GM11168 (cell line): ENCODE results near the gene RAB5A.
"Not testable (repeated sequence)": the region's sequence is repeated elsewhere in the genome, so short reads cannot be mapped to it uniquely, and the experiment has no call there.

Experiments used
- in situ Hi-C: fragments of 300-500 bp; cut with MboI; formaldehyde crosslinking; loops from one replicate; pipeline ENCODE4 v1.12.0; 2022; ENCODE audit warnings: low sequenced_read_pairs; ENCODE audit not compliant: unreplicated experiment

RAB5A gene

DNA sequence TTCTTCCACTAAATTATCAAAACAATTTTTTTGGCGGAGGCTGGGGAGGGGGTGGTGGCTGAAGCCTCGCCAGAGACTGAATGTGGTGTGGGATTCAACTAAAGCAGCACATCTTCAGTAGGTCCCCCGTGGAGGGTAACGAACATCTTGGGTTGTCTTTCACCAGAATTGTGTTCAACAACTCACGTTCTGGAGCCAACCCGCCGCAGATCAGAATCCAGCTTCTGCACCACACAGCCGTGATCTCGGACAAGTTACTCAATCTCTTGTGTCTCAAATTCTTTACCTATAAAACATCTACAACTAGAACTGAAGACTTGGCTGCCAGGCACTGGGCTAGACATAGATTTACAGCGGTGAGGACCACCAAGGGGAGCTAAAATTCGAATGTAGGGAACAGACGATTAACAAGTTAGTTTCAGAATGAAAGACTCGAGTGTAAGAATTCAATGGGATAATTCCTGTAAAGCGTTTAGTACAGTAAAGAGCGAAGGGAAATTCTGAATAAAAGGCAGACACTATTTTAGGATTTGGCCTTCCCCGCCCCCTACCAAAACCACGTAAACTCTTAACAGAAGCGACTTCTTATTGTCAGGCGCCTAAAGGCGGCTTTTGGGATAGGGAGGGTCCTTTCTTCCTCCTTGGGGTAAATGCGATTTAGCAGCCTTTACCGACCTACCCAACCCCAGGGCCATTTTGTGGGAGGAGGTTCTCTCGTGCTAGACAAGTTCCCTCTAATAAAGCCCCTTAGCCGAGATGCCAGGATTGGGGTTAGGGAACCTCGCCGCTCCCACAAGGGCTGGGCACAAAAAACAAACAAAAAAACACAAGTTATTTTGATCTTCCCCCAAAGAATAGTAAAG is 697 bp upstream of the RAB5A start:
- in situ Hi-C loops = no loop called here

DNA sequence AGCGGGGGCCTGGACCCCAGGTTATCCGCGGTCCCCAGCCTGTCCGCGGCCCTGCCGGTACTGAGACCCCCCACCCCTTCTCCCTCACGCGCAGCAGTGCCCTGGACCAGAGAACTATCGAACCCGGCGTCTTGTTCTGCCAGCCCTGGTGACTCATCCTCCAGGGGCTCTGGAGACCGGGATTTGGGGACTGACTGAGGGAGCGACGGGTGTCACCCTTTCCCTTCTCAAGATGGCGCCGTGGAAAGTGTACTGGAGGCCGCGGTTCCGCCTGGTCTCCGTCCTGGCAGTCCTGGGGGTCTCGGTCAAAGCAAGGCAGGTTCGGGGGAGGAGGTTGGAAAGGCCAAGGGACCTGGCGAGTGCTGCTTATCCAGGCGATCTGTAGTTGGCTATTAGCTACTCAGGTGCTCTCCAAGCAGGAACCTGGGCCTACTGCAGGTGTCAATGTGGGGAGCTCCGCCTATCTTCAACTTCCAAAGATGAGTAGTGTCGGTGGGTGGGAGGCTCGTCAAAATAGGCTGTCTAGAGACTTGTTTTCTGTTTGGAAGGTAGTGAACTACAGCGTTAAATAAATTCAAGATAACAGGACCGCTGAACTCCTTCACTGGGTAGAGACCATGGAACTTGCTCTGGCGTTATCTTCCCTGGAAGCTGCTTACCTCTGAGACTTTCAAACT is 790 bp downstream of the RAB5A start:
- in situ Hi-C loops = no loop called here

DNA sequence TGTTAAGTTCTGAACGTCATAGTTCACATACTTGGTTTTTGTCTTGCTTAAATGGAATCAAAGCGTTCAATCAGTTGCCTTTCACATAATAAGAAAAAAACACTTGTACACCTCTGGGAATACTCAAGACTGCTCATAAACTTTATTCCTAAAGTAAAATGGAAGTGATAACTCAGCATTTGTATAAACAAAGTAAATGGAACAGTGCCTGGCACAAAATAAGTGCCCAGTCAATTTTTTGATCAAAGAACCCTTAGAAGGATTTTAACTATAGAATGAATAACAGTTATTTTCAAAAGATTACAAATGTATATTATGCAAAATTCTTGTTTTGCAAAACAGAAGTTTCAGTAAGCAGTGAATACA is 1.3 kb downstream of the RAB5A start:
- in situ Hi-C loops = no loop called here

DNA sequence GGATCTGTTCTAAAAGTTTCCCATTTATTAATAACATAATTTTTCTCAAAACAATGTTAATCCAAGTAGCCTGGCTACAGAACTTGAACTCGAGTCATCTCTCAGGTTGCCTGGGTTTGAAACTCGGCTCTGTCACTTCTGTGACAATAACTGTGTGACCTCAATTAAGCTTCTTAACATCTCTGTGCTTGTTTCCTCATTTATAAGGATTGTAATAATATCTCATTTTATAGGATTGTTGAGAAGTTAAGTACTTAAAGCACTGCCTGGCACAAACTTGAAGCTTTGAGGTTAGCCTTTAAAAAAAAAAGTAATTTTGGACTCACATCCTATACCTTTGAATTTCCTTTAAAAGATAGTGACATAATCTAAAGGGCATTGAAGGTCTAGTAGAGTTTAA is 3.4 kb downstream of the RAB5A start:
- in situ Hi-C loops = no loop called here

DNA sequence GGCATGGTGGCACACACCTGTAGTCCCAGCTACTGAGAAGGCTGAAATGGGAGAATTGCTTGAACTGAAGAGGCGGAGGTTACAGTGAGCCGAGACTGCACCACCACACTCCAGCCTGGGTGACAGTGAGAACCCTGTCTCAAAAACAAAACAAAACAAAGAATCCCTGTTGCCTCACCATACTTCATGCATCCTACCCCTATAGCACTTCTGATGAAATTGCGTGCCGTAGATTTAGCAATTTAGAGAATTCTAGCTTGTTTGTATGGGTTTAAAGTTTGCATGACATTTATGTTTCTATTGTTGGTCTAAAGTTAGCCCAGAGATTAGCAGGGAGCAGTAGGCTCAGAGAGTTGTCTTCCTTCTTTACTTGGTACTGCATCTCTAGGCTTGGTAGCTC is 7.8 kb downstream of the RAB5A start:
- in situ Hi-C loops = no loop called here

DNA sequence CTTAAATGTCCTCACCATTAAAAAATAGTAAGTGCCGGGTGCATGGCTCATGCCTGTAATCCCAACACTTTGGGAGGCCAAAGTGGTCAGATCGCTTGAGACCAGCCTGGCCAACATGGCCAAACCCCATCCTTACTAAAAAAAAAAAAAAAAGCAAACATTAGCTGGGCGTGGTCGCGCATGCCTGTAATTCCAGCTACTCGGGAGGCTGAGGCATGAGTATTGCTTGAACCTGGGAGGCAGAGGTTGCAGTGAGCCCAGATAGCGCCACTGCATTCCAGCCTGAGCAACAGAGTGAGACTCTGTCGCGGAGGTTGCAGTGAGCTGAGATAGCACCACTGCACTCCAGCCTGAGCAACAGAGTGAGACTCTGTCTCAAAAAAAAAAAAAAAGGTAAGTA is 10.5 kb downstream of the RAB5A start:
- in situ Hi-C loops = not testable (repeated sequence)

DNA sequence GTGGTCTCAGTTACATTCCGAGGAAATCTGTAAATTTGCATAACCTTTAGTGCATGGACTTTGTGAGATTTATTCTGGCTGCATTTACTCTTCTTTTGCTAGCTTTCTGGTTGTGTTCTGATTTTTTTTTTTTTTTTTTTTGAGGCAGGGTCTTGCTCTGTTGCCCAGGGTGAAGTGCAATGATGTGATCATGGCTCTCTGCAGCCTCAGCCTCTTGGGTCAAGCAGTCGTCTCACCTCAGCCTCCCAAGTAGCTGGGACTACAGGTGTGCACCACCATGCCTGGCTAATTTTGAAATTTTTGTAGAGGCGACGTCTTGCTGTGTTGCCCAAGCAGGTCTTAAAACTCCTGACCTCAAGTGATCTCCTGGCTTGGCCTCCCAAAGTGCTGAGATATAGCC is 12.6 kb downstream of the RAB5A start:
- in situ Hi-C loops = no loop called here

DNA sequence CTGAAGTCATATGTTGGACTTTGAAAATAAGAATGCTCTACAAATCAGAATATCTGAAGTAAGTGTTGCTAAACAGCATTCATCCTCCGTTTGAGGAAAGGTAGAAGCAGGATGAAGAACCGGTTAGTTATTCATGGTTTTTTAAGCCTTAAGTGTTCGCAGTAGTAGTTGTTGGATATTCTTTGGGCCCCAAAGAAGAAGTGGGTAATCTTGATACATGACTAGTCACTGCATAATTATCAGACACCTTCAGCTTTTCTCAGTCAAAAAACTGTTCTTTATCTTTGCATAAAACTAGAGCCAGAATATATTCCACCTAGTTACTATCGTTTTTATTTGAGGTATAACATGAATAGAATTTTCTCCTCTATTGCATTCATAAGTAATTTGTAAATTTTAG is 13.8 kb downstream of the RAB5A start:
- in situ Hi-C loops = no loop called here

DNA sequence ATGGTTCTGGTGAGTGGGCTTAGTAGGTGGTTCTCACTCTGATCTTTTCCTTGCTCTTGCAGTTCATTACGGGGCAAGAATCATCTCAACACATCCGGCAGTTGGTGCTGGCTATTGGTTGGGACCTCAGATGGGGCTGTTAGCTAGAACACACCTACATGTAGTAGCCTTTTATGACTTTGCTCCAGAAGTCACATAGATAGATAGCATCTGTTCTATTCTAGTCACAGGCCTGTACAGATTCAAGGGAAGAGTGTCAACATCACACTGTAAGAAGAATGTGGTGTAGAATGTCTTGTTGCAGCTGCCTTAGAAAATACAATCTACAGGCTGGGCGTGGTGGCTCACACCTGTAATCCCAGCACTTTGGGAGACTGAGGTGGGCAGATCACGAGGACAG is 15.1 kb downstream of the RAB5A start:
- in situ Hi-C loops = no loop called here

DNA sequence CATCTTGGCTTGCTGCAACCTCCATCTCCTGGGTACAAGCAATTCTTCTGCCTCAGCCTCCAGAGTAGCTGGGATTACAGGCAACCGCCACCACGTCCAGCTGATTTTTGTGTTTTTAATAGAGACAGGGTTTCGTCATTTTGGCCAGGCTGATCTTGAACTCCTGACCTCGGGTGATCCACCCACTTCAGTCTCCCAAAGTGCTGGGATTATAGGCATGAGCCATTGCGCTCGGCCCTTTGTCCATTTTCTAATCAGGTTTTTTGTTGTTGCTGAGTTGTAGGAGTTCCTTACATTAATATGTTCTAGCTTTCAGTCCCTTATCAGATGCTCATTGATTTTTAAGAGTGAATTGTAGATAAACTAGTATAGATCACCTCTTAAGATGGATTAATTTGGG is 20.3 kb downstream of the RAB5A start:
- in situ Hi-C loops = no loop called here

DNA sequence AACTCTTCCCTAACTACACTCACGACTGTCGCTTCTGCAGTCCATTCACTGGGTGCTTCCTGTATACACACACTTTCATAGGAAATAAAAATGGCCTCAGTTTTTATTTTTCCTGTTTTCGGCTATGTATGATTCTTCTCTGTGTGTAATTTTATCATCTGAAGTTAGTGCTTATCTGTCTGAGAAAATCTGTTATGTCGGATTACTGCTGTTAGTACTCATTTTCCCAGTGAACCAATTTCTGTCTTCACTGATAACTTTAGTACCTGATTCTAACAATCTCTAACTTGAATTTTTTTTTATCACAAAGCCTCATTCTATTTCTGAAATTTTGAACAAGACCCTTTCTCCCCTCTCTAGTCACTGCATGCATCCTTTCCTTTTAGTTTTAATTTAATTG is 20.9 kb downstream of the RAB5A start:
- in situ Hi-C loops = no loop called here

DNA sequence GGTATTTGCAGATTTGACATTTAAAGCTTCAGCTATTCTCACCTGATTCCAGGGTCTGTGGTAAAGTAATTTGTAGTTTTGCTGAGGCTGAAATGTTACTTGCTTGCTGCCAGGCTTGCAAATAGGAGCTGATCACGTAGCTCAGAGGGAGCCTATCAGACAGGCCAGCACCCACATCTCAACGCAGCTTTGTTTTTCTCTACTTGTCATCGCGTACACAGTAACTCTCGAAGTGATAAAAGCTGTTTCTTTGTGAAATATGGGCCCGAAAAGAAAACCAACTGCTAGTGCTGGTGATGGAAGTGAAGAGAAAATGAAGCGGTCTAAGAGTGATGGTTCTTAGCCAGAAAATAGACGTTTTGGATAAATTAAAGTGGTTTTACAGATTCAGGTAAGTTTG is 23.4 kb downstream of the RAB5A start:
- in situ Hi-C loops = no loop called here

DNA sequence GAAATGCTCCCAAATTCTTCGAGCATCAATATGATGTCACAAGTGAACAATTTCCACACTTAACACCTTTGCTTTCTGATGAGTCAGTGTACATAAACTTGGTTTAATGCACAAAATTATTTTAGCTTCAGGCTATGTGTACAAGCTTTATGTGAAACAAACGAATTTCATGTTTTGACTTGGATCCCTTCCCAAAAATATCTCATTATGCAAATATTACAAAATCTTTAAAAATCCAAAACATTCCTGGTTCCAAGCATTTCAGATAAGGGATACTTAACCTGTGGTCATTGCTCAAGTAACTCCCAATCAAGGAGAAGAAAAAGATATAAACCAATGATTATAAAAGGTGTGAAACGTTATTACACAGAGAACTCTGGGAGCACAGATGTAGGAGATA is 25.2 kb downstream of the RAB5A start:
- in situ Hi-C loops = no loop called here

DNA sequence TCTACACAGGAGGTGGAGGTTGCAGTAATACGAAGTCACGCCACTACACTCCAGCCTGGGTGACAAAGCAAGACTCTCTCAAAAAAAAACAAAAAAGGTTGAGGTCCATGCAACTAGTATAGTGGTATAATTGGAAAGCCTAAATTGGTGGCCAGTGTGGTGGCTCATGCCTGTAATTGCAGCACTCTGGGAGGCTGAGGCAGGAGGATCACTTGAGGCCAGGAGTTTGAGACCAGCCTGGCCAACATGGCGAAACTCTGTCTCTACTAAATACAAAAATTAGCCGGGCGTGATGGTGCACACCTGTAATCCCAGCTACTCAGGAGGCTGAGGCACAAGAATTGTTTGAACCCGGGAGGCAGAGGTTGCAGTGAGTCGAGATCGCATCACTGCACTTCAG is 42.0 kb downstream of the RAB5A start:
- in situ Hi-C loops = not testable (repeated sequence)

DNA sequence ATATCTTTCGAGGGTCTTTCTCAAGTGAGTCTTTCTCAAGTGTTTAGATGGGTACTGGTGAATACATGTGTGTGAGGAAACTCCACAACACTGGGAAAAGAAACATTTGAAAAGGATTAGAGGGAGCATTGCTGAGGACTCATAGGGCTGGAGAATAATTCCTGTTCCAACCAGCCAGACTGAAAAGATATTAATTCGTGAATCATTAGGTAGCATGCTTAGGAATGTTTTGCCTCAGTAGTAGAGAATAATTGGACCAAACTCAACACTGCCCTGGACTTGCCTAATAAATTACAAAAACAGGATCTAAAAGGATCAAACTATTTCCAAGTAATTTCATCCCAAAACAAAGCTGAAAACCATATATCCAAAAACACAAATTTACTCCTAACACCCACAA is 47.9 kb downstream of the RAB5A start:
- in situ Hi-C loops = no loop called here

DNA sequence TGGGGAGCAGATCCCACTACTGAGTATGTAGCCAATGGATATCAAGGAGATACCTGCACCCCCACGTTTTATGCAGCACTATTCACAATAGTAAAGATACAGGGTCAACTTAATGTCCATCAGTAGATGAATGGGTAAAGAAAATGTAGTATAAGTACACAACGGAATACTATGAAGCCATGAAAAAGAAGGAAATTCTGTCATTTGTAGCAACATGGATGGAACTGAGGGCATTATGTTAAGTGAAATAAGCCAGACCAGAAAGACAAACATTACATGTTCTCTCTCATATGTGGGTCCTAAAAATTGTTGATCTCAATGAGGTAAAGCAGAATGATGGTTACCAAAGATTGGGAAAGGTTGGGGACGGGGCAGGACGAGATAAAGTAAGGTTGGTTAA is 50.6 kb downstream of the RAB5A start:
- in situ Hi-C loops = no loop called here

DNA sequence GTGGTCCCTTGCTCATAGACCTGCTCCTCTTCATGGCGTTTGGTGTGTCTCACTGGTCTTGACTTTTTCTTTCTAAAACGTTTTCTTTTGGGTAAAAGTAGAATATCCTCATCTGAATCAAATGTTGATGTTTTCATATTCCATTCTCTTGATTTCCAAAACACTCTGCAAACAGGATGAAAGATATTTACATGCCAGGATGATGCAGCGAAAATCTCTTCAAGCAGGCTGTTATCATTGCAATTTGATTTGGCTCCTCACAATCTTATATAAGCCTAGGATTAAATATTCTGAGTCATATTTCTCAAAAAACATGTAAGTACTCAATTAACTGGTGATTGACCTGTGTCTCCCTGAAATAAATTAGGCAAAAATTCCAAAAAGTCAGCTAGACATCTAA is 55.0 kb downstream of the RAB5A start:
- in situ Hi-C loops = no loop called here

DNA sequence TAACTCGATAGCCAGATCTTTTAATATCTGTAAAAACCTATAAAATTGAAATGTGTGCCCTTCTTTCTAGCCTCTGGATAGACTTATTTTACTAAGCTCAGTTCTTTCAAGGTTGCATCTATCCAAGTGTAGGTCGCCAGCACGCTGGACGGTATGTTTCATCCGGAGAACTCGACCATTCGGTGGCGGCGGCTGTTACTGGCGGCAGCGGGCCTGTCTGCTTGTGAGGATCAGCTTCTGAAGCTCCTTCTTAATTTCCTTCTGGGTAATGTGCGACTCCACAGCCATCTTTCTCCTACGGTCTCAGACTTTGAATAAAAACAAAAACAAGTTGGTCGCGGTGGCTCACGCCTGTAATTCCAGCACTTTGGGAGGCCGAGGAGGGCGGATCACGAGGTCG is 61.1 kb downstream of the RAB5A start:
- in situ Hi-C loops = no loop called here

DNA sequence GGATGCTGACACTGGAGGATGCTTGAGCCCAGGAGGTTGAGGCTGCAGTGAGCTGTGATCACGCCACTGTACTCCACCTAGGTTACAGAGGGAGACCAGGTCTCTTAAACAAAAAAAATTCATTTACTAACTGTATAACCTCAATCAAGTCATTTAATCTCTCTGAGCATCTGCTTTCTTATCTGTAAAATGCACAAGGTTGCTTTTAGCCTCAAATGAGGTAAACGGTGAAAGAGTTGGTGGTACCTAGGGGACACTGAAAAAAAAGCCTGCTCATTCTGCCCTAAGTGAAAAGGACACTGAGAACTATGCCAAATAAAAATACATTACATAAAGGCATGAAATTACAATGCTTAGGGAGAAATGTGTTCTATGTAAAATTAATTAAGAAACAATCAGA is 61.7 kb downstream of the RAB5A start:
- in situ Hi-C loops = no loop called here

DNA sequence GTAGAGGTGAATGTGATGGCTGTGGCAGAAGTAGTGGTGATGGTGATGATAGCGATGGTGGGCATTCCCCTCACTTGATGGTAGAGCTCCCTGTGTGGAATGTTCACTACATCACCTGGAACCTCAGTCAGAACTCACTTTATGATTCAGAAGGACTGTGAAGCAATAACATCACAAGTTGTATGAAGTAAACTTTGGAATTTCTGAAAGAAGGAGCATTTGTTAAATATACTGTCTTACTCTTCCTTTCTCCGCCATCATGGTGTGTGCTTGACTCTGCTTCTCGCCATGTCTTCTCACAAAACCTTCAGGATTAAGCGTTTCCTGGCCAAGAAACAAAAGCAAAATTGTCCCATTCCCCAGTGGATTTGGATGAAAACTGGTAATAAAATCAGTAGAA is 65.3 kb downstream of the RAB5A start, which contains the start of gene PP2D1:
PP2D1 (minus strand) TSS at position 101 of the 400 bp plus-strand sequence. CDS start 192 bp downstream, outside the sequence.
- in situ Hi-C loops = no loop called here

DNA sequence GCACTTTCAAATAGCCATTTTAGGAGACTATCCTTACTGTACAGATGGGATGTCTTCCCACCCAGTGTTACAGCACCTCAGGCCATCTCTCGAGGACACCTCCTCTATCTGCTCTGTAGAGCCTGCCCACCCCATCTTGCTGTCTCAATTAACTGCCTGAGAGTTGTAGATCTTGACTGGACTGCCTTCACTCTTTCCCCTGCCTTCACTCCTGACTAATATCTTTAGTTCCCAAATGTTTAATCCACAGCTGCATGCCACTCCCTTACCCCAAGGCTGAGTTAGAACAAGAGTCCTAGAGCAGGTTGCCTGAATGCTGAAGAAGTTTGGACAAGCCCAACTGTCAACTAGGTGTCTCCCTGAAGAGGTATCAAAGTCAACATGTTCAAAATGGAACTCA is 66.5 kb downstream of the RAB5A start:
- in situ Hi-C loops = no loop called here

DNA sequence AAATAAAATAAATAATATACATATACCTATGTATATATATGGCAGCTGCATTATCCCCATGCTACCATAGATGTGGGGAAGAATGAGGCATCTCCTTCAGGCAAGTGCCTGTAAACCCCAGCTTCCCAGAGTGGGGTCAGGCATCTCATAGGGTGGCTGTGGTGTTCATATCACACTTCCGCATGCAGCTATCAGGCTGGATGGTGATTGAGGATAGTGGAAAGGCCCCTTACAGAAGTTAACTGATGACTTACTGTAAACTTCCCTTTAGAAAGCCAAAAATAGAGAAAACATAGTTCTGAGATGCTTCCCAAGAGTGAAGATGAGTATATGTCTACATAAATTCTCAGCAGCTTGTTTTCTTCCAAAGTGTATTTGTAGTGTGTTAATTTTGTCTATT is 68.6 kb downstream of the RAB5A start:
- in situ Hi-C loops = no loop called here
